HL-60 (cell line): ENCODE results near the gene CNTN1.

Experiments
- DNase-seq, 2 experiments: peaks; one replicate each; pipeline ENCODE4 v3.0.0-alpha.2; 2010 to 2020; ENCODE audit warnings: low read depth in 1 of 2, low spot score in 1 of 2
- H3K27ac ChIP-seq: fragments of 250-450 bp; sonication (Bioruptor Pico); replicated peaks from 2 replicates; pipeline ENCODE4 v1.5.1; 2020; ENCODE audit warnings: mild to moderate bottlenecking, moderate library complexity
- H3K27me3 ChIP-seq: fragments of 250-450 bp; sonication (Bioruptor Pico); 2 replicates; pipeline ENCODE4 v1.5.1; 2021; ENCODE audit warnings: mild to moderate bottlenecking, moderate library complexity; ENCODE audit not compliant: insufficient read depth, poor library complexity, severe bottlenecking
- H3K4me3 ChIP-seq: replicated peaks from 2 replicates; pipeline ENCODE4 v1.5.1; 2011; ENCODE audit warnings: mild to moderate bottlenecking, control low read depth, low read length; ENCODE audit not compliant: insufficient read depth
- GABPA ChIP-seq: IDR thresholded peaks from 2 replicates; pipeline ENCODE4 v1.6.1; 2012; ENCODE audit warnings: low read depth
- POLR2AphosphoS5 ChIP-seq: IDR thresholded peaks from 2 replicates; pipeline ENCODE4 v1.6.1; 2012; ENCODE audit warnings: low read depth
- SPI1 ChIP-seq: IDR thresholded peaks from 2 replicates; pipeline ENCODE4 v1.6.1; 2012; ENCODE audit warnings: low read depth, mild to moderate bottlenecking, borderline replicate concordance
- TF ChIP-seq, protein P1 (sequence below): IDR thresholded peaks from 2 replicates; pipeline ENCODE4 v1.6.1; 2012; ENCODE audit warnings: low read depth; ENCODE audit not compliant: insufficient replicate concordance
- TF ChIP-seq, protein P2 (sequence below): IDR thresholded peaks from one replicate; pipeline ENCODE4 v1.5.1; 2011; ENCODE audit warnings: low read length, control low read depth, inconsistent platforms; ENCODE audit not compliant: insufficient read depth

The CNTN1 gene

DNA sequence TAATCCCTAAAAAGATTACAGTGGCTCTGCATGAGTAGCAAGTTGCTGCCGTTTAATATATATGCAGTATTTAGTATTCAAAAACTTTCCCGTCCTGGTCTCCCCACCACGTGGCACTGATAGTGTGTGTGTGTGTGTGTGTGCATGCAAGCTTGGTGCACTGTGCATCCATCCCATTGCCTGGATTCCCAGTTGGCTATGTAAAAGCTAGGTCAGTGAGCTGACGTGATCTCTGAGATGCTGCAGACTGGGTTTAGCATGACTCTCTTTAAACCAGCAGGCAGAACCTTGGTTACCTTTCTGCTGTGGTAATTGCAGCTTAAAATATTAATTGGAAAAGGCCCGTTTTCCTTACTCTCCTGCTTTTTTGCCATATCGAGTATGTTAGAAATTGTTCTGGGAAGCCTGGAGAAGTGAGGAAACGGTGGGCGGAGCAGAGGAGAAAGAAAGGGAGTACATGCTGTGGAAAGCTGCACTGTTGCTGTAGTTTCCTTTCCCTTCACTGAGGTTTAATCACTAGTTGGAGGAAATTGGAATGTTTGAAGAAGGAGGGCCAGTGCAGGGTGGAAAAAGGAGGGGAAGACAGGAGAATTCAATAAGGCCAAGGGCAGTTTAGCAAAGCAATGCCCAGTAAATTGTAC lies 4.0 kb upstream of the CNTN1 start:
- no peak overlapping the region for H3K4me3 ChIP-seq
- no peak overlapping the region for H3K27ac ChIP-seq
- TF ChIP-seq, protein P1, sequence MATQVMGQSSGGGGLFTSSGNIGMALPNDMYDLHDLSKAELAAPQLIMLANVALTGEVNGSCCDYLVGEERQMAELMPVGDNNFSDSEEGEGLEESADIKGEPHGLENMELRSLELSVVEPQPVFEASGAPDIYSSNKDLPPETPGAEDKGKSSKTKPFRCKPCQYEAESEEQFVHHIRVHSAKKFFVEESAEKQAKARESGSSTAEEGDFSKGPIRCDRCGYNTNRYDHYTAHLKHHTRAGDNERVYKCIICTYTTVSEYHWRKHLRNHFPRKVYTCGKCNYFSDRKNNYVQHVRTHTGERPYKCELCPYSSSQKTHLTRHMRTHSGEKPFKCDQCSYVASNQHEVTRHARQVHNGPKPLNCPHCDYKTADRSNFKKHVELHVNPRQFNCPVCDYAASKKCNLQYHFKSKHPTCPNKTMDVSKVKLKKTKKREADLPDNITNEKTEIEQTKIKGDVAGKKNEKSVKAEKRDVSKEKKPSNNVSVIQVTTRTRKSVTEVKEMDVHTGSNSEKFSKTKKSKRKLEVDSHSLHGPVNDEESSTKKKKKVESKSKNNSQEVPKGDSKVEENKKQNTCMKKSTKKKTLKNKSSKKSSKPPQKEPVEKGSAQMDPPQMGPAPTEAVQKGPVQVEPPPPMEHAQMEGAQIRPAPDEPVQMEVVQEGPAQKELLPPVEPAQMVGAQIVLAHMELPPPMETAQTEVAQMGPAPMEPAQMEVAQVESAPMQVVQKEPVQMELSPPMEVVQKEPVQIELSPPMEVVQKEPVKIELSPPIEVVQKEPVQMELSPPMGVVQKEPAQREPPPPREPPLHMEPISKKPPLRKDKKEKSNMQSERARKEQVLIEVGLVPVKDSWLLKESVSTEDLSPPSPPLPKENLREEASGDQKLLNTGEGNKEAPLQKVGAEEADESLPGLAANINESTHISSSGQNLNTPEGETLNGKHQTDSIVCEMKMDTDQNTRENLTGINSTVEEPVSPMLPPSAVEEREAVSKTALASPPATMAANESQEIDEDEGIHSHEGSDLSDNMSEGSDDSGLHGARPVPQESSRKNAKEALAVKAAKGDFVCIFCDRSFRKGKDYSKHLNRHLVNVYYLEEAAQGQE = no peak
- TF ChIP-seq POLR2AphosphoS5 (no peak), SPI1 (no peak), GABPA (no peak)
- TF ChIP-seq, protein P2, sequence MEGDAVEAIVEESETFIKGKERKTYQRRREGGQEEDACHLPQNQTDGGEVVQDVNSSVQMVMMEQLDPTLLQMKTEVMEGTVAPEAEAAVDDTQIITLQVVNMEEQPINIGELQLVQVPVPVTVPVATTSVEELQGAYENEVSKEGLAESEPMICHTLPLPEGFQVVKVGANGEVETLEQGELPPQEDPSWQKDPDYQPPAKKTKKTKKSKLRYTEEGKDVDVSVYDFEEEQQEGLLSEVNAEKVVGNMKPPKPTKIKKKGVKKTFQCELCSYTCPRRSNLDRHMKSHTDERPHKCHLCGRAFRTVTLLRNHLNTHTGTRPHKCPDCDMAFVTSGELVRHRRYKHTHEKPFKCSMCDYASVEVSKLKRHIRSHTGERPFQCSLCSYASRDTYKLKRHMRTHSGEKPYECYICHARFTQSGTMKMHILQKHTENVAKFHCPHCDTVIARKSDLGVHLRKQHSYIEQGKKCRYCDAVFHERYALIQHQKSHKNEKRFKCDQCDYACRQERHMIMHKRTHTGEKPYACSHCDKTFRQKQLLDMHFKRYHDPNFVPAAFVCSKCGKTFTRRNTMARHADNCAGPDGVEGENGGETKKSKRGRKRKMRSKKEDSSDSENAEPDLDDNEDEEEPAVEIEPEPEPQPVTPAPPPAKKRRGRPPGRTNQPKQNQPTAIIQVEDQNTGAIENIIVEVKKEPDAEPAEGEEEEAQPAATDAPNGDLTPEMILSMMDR = no peak
- peaks cover 11% of the 10 kb centered on the region for H3K27me3 ChIP-seq
- no peak for DNase-seq

DNA sequence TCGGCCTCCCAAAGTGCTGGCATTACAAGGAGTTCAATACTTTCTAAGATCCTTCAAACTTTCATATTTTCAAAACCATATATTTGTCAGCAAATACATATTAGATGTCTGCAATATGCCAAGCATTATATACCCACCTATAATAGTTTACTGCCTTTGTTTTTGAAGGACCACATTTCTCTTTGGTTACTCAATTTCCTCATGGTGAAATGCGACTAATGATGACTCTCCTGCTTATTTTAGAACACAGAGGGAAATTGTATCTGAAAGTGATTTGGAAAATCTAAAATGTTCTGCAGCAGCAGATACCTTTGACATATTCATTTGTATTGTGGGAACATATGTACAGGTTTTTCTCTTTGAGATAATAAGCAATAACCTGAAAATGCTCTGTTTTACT lies 2.7 kb upstream of the CNTN1 start:
- Histone ChIP-seq H3K4me3 (no peak overlapping the region), H3K27me3 (peaks cover 25% of the 10 kb centered on the region), H3K27ac (no peak overlapping the region)
- no peak for TF ChIP-seq SPI1
- TF ChIP-seq, protein P2 = no peak
- TF ChIP-seq, protein P1 = no peak
- TF ChIP-seq GABPA = no peak
- no peak for TF ChIP-seq POLR2AphosphoS5
- DNase-seq = no peak

DNA sequence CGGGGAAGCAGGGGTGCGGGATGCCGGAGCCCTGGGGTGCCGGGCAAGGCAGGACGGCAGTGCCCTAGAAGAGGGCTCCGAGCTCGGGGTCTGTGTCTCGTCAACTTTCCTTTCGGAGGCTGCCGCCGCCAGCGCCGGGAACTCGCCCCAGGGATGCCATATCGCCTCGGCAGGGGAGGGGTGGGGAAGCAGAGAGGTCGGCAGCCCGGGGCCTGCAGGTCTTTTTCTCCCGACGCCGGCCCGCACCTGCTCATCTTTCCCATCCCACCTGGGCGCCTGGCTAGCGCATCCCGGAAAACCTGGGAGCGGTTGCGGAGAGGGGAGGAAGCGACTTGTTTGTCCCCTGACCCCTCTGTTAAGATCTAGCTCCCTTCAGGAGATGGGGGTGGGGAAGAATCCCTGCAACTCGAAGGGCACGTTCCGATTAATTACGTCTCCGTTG lies 547 bp downstream of the CNTN1 start:
- no peak overlapping the region for H3K4me3 ChIP-seq
- no peak for DNase-seq
- TF ChIP-seq GABPA = no peak
- TF ChIP-seq POLR2AphosphoS5 = no peak
- TF ChIP-seq, protein P1 = no peak
- TF ChIP-seq SPI1 = no peak

More for the DNA sequence above, 547 bp downstream of the CNTN1 start:
- peaks cover 32% of the 10 kb centered on the region for H3K27me3 ChIP-seq
- no peak overlapping the region for H3K27ac ChIP-seq
